GM18520 (cell line): Measurements from ENCODE around the gene IFI35.
"Not testable (repeated sequence)": the region's sequence is repeated elsewhere in the genome, so short reads cannot be mapped to it uniquely, and the experiment has no call there.

ENCODE experiments used
- ATAC-seq: cut with Tn5 transposase; IDR thresholded peaks from one replicate; pipeline ENCODE4 v1.9.1; 2021; ENCODE audit not compliant: unreplicated experiment

IFI35 gene

DNA sequence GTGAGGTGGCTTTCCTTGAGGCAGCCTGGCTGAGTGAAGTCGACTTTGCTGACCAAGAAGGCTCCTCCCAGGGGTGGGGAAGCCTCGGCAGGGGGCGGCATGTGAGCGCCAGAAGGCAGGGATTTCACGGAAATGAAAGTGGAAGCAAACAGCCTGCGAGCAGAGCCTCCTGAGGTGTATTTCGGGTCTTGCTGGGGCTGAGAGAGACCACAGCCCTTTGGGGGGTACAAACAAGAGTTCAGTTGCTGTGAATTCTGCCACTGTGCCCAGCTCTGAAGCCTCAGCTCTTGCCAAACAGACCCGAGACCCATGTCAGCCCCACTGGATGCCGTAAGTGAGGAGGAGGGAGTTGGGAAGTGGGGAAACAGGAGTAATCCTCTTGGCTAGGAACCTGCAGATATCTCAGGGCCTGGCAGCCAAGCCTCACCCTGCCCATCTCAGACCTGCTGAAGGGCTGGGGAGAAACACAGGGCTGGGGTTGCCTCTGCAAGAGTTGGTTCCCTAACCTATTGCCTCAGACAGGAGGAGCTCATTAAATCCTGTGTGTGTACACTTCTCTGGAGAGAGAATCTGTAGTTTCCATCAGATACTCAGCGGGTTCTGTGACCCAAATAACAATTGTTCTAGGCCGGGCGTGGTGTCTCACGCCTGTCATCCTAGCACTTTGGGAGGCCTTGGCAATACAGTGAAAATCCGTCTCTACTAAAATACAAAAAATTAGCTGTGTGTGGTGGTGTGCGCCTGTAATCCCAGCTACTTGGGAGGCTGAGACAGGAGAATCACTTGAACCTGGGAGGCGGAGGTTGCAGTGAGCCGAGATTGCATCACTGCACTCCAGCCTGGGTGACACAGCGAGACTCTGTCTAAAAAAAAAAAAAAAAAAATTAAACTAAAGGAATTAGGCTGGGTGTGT, at the start of gene IFI35:
TSS of gene IFI35 (plus strand) at position 146 of the 913 bp plus-strand sequence. CDS start at position 310, 164 bp downstream.
- ATAC-seq, result peak; percentile 61

- ATAC-seq, result peak; percentile 80
These were observed 42.2 kb upstream of the IFI35 start, which contains the start of gene AARSD1 for GRCh38 chr17:42964161-42964932. Gene AARSD1, minus strand, starts transcription at chr17:42964454. Its CDS starts 14 bp downstream, at chr17:42964440.

- no peak for ATAC-seq
These were observed 38.7 kb upstream of the IFI35 start for GRCh38 chr17:42967925-42968324.

DNA sequence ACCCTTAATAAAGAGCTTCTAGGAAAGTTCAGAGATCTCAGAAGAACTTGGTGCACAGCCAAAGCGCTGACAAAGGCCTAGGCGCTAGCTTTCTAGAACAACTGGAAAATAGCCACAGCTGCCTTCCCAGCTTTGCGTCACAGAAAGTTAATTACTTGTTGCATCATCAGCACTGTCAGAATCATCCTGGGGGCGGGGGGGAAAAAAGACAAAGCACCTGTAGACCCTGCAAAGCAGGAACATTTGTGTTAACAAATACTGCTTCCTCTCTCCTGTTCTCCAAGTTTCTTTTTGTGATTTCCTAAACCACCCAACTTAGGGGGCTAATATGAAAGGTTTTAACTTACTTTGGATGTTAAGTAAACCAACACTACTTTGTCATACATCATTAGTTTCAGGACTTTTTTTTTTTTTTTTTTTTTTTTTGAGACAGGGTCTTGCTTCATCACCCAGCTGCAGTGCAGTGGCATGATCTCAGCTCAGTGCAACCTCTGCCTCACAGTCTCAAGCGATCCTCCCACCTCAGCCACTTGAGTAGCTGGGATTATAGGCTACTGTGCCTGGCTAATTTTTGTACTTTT, 37.5 kb upstream of the IFI35 start:
- ATAC-seq, result no peak

- no peak for ATAC-seq
These were observed 35.0 kb upstream of the IFI35 start for GRCh38 chr17:42971589-42971988.

- ATAC-seq, result not testable (repeated sequence)
These were observed 33.3 kb upstream of the IFI35 start for GRCh38 chr17:42973323-42973722.

DNA sequence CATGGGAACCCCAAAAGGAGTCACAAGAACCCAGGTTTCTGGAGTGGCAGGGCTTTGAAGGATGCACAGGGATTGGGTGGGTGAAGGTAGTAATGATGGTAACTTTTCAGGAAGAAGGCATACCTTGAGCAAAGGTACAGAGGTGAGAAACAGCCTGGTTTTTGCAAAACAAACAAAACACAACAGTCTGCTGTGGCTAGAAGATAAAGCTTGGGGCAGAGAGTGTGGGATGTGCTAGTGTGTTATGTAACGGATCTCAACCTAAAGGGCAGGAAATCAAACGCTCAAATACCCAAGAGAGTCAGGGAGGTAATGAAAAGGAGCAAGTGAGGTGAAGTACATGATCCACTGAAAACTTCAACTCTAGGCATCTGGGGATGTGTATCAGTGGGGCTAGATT, 31.3 kb upstream of the IFI35 start:
- ATAC-seq, result no peak

GRCh38 chr17:42975701-42976100, 30.9 kb upstream of the IFI35 start:
- not testable (repeated sequence) for ATAC-seq

DNA sequence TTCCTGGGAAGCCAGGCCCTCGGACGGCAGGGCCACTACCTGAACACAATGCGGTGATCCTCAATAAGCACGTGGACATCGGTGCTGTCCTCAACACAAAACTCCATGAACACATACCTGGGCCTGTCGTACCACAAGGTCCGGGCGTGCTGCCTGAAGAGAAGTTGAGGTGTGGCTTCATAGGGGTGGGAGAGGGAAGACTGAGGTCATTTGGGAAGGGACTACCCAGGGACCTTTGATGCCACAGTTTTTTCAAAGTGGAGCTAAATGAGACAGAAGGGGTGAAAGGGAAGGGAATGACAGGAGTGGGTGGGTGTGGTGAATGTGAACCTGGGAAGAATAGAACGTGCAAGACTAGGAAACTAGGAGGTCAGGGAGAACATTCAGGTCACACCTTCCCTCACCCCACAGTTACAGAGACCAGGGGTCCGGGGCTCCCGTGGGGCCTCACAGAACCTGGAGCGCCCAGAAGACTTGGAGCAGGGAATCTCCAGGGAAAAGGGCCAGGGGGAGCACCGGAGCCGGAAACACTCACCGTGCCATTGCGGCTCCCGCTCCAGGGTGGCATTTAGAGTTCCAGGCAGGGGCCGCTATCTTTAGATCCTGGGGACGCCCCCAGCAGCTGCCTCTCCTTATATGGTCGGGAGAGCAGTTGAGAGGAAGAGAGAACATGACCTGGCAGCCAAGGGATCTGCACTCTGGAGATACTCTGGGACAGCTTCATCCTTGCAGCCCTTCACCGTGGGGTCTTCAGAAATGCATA, 26.9 kb upstream of the IFI35 start, which contains the start of gene PTGES3L:
TSS of gene PTGES3L (minus strand) at position 570 of the 763 bp plus-strand sequence. CDS start at position 543, 27 bp downstream.
- ATAC-seq, result peak; percentile 8

GRCh38 chr17:42980274-42980765, 26.3 kb upstream of the IFI35 start, which contains the start of gene RUNDC1:
Gene RUNDC1, plus strand, starts transcription at chr17:42980565. Its CDS starts 12 bp downstream, at chr17:42980577.
- peak; percentile 57 for ATAC-seq

GRCh38 chr17:42980766-42981397, 25.7 kb upstream of the IFI35 start:
- peak; percentile 35 for ATAC-seq

GRCh38 chr17:42982266-42982665, 24.3 kb upstream of the IFI35 start:
- ATAC-seq, result no peak

DNA sequence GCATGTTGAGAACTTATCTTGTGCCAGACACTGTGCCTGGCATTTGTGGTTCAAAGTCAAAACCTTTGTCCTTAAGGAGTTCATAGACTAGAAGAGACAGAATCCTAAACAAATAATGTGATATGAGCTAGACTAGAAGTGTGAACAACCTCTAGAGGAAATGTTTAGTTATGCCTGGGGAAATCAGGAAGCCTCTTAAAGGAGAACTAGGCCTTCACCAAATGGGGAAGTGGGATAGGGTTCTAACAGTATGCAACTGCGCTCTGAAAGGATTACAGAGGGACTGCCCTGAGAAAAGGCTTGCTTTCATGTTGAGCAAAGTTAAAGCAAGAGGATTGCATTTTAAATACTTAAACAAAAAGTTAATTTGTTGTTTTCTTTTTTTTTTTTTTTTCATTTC, 21.4 kb upstream of the IFI35 start:
- ATAC-seq, result no peak

DNA sequence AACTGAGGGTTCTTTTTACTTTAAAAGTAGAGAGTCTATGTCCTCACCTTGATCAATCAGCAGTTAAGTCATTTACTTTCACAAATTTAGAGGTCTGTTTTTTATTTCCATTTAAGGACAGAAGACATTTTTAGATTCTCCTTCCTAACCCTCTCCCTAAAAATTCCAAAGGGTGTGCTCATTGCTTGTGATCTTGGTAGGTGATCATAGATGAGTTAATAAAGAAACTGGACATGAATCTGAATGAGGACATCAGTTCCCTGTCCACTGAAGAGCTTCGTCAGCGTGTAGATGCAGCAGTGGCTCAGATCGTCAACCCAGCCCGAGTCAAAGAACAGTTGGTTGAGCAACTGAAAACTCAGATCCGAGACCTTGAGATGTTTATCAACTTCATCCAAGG, 17.4 kb upstream of the IFI35 start:
- ATAC-seq, result no peak

DNA sequence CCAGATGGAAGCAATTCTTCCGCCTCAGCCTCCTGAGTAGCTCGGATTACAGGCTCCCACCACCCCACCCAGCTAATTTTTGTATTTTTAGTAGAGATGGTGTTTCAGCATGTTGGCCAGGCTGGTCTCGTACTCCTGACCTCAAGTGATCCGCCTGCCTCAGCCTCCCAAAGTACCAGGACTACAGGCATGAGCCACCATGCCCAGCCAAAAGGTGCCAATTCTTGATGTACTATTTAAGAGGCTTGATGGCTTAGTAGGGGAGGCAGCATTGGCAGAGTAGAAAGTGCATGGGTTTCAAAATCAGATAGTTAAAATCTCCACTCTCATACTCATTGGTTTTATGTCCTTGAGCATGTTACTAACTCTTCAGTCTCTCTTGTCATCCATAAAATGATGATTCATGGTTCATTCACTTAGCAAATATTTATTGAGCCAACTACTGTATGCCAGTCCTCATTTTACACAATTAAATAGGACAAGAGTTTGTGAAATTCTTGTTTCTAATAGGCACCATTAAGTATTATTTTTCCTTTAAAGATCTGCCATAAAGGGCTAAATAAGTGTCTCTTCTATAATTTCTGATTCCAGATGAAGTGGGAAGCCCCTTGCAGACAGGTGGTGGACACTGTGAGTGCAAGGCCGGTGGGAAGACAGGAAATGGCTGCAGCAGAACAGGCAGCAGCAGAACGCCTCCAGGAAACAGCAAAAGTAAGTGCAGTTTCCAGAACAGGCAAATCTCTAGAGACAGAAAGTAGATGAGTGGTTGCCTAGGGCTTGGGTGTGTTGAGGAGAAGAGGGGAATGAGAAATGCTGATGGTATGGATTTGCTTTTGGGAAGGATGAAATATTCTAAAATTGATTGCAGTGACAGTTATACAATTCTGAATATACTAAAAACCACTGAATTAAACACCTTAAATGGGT, 16.6 kb upstream of the IFI35 start:
- no peak for ATAC-seq

DNA sequence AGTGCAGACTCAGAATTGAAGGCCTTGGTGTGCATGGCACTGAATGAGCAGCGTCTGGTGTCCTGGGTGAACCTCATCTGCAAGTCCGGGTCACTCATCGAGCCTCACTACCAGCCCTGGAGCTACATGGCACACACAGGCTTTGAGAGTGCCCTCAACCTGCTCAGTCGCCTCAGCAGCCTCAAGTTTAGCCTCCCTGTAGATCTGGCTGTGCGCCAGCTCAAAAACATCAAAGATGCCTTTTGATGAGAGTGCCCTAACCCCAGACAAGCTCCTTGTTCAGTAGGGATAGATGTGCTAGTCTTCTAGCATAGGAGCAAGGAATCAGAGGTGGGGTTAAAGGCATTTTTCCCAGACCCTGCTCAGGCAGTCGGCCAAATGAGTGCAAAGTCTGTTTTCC, 15.1 kb upstream of the IFI35 start:
- no peak for ATAC-seq

DNA sequence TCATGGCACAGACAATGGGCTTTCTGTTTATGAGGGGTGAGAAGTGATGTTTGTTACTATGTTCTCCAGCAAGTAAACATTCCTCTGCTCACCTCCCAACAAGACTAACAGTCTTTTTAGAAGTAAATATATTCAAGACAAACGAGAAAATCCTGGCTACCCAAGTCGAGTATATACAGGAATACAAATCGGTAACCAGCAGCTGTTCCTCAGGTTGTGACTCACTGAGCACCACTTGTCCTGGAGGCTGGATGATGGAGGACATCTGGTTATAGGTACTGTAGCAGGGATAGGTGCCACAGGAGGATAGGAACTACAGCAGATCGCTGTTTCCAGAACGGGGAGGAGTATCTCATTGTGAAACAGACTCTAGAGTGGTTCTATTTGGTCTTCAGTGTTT, 13.7 kb upstream of the IFI35 start:
- no peak for ATAC-seq

- ATAC-seq, result not testable (repeated sequence)
These were observed 12.7 kb upstream of the IFI35 start for GRCh38 chr17:42993913-42994312.
